IPS-20b (cell line): ENCODE data around the gene TMEM203.

Experiments
- H3K27ac ChIP-seq: one replicate; pipeline ENCODE4 v1.5.1; 2013; ENCODE audit warnings: low read length
- H3K27me3 ChIP-seq: 2 replicates; pipeline ENCODE4 v1.6.1; 2013; ENCODE audit warnings: mild to moderate bottlenecking, low read length, inconsistent platforms; ENCODE audit not compliant: insufficient read depth
- H3K36me3 ChIP-seq: 2 replicates; pipeline ENCODE4 v1.6.1; 2013; ENCODE audit warnings: low read depth, mild to moderate bottlenecking, inconsistent platforms, low read length, moderate library complexity; ENCODE audit not compliant: insufficient read depth
- H3K4me1 ChIP-seq: 2 replicates; pipeline ENCODE4 v1.6.1; 2013; ENCODE audit warnings: mild to moderate bottlenecking, control low read depth, inconsistent platforms, low read length, moderate library complexity; ENCODE audit not compliant: insufficient read depth
- H3K4me3 ChIP-seq: 2 replicates; pipeline ENCODE4 v1.5.1; 2013; ENCODE audit warnings: mild to moderate bottlenecking, low read length, inconsistent platforms
- H3K9ac ChIP-seq: 2 replicates; pipeline ENCODE4 v1.6.1; 2013; ENCODE audit warnings: low read depth, mild to moderate bottlenecking, inconsistent platforms, low read length, moderate library complexity
- H3K9me3 ChIP-seq: 2 replicates; pipeline ENCODE4 v1.6.1; 2013; ENCODE audit warnings: mild to moderate bottlenecking, low read depth, low read length, inconsistent platforms; ENCODE audit not compliant: insufficient read depth

The TMEM203 gene

DNA sequence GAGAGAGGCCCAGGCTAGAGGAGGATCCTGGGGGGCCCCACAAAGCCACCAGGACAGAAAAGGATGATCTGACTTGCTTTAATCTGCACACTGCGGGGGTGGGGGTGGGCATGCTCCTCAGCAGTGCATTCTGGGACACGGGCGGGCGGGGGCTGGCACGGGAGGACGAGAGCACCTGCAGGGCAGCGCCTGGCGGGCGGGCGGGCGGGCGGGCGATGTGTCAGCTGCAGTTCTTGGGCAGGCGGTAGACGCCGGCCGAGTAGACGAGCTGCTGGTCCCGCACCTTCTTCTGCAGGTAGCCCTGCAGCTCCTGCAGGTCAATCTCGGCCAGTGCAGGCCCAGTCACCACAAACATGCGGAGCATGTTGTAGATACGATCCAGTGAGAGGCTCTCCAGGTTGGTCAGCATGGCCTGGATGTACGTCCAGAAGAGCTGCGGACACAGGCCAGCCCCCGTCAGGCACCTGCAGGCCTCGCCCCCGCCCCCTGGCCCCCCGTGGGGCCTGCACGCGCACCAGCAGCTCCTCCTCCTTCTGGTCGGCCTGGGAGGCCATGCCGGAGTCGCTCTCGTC, 30.6 kb downstream of the TMEM203 start:
- Histone ChIP-seq H3K9ac (no peak overlapping the region), H3K27me3 (peaks cover 65% of the 10 kb centered on the region), H3K4me1 (no peaks in the 10 kb centered on the region), H3K27ac (no peak overlapping the region), H3K9me3 (no peaks in the 10 kb centered on the region), H3K36me3 (peaks cover 3% of the 10 kb centered on the region; the same call in 1 of the 2 replicates), H3K4me3 (no peak overlapping the region)

DNA sequence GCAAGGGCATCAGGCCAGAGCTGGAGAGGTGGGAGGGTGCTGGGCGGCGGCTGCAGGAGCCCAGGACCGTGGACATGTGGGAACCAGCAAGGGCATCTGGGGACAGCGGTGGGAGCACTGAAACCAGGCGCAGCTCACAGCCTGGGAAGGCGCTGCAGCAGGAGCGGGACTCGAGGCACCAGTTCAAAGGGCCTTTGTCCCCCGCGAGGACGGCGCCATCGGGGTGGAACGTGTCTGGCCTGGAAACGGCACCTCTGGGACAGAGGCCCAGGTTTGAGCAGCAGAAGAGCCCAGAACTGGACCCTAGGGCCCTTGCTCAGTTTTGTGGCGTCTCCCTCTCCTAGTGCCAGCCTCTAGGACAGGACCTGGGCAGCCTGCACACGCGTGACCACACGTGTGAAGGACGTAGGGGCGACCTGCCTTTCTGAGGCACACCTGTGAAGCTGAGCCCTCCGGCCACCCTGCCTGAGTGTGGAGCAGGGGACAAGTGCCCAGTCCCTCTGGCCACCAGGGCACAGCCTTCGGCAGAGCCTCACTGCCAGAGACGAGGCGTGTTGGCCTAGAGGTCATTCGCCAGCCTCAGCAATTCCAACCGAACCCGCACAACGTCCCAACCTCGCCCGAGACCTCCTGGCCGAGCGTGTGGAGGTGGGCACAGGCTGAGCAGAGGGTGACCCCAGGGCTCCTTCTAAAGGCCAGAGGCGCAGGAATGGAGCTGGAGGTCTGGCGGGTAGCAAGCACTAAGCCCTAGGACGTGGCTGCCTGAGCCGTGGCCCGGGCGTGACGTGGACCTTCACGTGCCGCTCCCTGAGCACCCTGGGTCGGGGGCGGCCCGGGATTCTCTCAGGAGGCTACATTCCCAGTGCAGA, 31.4 kb downstream of the TMEM203 start:
- H3K36me3 ChIP-seq = no peaks in the 10 kb centered on the region
- peaks cover 73% of the 10 kb centered on the region for H3K27me3 ChIP-seq

DNA sequence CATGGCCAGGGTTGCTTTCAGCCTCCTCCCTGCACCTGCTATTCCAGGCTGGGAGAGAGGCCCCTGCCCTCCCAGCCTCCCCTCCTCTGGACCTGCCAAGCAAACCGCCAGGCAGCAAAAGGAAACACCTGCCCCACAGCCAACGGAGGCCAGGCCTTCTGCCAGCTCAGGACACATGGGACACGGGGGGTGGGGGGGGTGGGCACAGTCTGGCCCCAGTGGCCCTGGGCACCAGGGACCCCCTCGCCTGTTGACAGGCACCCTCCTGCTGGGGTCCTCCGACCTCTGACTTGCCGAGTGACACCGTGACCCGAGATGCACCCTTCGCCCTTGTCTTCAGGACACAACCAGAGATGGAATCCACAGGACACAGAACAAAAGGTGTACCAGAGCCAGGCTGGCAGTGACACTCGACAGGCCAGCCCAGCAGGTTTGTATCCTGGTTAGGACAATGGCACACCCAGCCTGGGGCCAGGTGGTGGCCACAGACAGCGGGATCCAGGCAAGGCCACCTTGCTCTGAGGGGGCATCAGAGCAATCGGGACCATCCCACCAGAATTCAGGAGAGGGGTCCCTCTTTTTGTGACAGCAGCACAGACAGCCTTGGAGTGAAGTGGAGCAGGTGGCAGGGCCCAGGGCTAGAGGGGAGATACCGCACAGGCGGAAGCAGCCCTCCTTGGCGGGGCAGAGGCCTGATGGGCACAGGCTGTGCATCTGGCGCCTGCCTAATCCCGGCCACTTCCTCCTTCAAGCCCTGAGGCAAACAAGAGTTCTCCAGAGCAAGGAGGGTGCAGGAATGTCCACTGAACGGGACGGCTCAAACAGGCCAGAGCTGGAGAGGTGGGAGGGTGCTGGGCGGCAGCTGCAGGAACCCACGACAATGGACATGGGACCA, 32.3 kb downstream of the TMEM203 start:
- Histone ChIP-seq H3K27ac (no peak overlapping the region), H3K9ac (no peak overlapping the region), H3K4me3 (no peak overlapping the region), H3K27me3 (peaks cover 82% of the 10 kb centered on the region), H3K36me3 (no peaks in the 10 kb centered on the region), H3K4me1 (no peaks in the 10 kb centered on the region), H3K9me3 (no peaks in the 10 kb centered on the region)

More for the DNA sequence above, 31.4 kb downstream of the TMEM203 start:
- Histone ChIP-seq H3K4me3 (no peak overlapping the region), H3K9me3 (no peaks in the 10 kb centered on the region), H3K4me1 (no peaks in the 10 kb centered on the region), H3K27ac (no peak overlapping the region), H3K9ac (no peak overlapping the region)

GRCh38 chr9:137171149-137171900, 34.1 kb downstream of the TMEM203 start:
- Histone ChIP-seq H3K4me3 (no peak overlapping the region), H3K4me1 (no peaks in the 10 kb centered on the region), H3K27me3 (peaks cover 99% of the 10 kb centered on the region), H3K27ac (no peak overlapping the region), H3K9ac (no peak overlapping the region), H3K9me3 (no peaks in the 10 kb centered on the region), H3K36me3 (no peaks in the 10 kb centered on the region)

DNA sequence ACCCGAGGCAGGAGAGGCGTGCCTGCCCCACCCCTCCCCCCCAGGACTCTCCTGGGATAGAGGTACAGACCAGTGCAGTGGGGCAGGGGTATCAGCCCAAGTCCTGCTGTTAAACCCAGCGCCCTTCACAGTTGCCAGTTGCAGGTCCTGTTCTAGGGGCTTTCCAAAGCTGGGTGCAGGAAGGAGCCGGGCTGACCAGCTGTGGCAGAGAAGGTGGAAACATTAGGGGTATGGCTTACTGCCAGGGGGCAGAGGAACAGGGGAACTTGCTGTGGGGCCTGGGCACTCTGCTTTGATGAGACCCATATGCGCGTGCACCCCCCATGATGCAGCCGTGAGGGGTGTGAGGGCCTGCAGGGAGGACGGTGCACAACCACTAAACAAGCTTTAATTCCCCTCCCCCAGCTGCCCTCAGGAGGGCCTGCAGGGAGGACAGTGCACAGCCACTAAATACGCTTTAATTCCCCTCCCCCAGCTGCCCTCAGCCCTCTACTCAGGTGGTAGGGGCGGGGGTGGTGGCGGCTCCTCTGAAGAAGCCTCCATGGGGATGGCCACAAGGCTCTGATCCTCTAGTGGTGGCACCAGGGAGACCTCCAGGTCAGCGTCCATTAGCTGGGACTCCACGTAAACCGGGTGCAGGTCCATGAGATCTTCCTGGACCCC, 34.8 kb downstream of the TMEM203 start:
- Histone ChIP-seq H3K9ac (no peak overlapping the region), H3K4me3 (no peak overlapping the region), H3K36me3 (no peaks in the 10 kb centered on the region), H3K4me1 (no peaks in the 10 kb centered on the region), H3K27me3 (peaks cover 99% of the 10 kb centered on the region), H3K27ac (no peak overlapping the region), H3K9me3 (no peaks in the 10 kb centered on the region)

- Histone ChIP-seq H3K4me1 (no peaks in the 10 kb centered on the region), H3K36me3 (no peaks in the 10 kb centered on the region), H3K9me3 (no peaks in the 10 kb centered on the region), H3K27ac (no peak within 1 kb of the TSS), H3K9ac (no peak within 1 kb of the TSS), H3K4me3 (peak within 1 kb of the TSS; percentile 60; the same call in 1 of the 2 replicates), H3K27me3 (peaks cover 99% of the 10 kb centered on the region)
Observed at GRCh38 chr9:137169896-137170358, 35.5 kb downstream of the TMEM203 start, which contains the start of gene LRRC26. TSS of gene LRRC26 (minus strand) at chr9:137170051. CDS start at chr9:137169943, 108 bp downstream.

- no peak overlapping the region for H3K27ac ChIP-seq
- H3K27me3 ChIP-seq = peaks cover 100% of the 10 kb centered on the region
- H3K4me1 ChIP-seq = no peaks in the 10 kb centered on the region
- no peaks in the 10 kb centered on the region for H3K9me3 ChIP-seq
- H3K4me3 ChIP-seq = peak overlapping the region; percentile 60; the same call in 1 of the 2 replicates
- H3K36me3 ChIP-seq = no peaks in the 10 kb centered on the region
- no peak overlapping the region for H3K9ac ChIP-seq
Observed at GRCh38 chr9:137168904-137169856, 36.3 kb downstream of the TMEM203 start.

DNA sequence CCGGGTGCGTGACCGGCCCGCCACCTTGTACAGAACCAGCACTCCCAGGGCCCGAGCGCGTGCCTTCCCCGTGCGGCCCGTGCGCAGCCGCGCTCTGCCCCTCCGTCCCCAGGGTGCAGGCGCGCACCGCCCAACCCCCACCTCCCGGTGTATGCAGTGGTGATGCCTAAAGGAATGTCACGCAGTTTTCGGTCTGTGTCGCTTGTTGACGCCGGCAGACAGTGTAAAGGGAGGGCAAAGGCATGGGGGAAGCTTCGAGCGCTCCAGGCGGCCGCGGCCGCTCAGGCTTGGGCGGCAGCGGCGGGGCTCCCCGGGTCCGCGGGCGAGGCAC, 36.9 kb downstream of the TMEM203 start:
- Histone ChIP-seq H3K27ac (no peak overlapping the region), H3K9ac (no peak overlapping the region), H3K4me3 (peak overlapping the region; percentile 60; the same call in 1 of the 2 replicates), H3K36me3 (no peaks in the 10 kb centered on the region), H3K9me3 (no peaks in the 10 kb centered on the region), H3K27me3 (peaks cover 100% of the 10 kb centered on the region), H3K4me1 (no peaks in the 10 kb centered on the region)

- Histone ChIP-seq H3K4me1 (no peaks in the 10 kb centered on the region), H3K9ac (no peak overlapping the region), H3K27me3 (peaks cover 100% of the 10 kb centered on the region), H3K27ac (no peak overlapping the region), H3K36me3 (no peaks in the 10 kb centered on the region), H3K4me3 (no peak overlapping the region), H3K9me3 (no peaks in the 10 kb centered on the region)
Observed at GRCh38 chr9:137167747-137168572, 37.5 kb downstream of the TMEM203 start.
